Measurements from ENCODE around the gene ARSJ. TPM values are rescaled to one million over a fixed set of nuclear protein-coding genes. Genes with fewer than 3 reads are reported as not detected.
A peak's percentile ranks its signal among the peaks of the same experiment; 100 is the strongest.

ARSJ gene
- total RNA-seq, result 3.1 to 3.8 TPM (median 3.3 TPM) in 3 replicates

DNA sequence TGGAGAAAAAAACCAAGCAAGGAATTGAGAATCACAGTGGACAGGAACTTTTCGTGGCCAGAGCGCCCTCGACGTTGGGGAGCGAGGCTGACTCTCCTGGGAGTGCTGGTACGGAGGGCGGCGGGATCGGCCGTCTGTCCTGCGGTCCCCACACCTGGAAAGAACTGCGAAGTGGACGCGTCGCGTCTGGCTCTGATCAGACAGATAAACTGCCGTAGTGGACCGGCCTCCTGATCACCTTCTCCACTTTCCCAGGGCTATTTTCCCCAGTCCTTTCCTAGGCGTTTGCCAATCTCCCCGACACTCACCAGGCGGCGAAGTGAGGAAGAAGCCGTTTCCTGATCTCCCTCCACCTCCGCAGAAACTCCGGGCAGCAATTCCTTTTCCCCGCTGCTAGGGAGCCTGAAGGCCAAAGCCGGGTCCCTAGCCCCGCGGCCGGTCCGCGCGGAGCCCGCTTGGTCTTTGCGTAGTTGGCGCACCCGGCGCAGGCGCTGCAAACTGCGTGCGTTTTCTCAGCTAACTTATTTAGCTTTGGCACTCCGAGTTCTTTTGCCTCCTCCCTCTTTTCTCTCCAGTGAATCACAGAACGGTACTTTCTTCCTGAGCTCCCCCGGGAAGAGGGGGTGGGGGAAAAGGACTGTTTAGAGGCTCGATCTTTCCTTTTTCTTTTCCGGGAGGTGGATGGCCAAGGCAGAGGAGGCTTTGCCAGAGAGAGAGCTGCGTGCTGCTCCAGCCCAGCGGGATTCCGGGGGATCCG is at the start of gene ARSJ:
Gene ARSJ (minus strand): TSS at position 500 of the 757 bp plus-strand sequence. CDS start 813 bp downstream, outside the sequence.
- H3K27ac Mint-ChIP-seq, result peak within 1 kb of the TSS; percentile 82
- peaks cover 2% of the 10 kb centered on the region for H3K36me3 Mint-ChIP-seq
- H3K9me3 Mint-ChIP-seq, result peaks cover 14% of the 10 kb centered on the region
- peaks cover 18% of the 10 kb centered on the region for H3K4me1 Mint-ChIP-seq
- TF ChIP-seq, protein P1, sequence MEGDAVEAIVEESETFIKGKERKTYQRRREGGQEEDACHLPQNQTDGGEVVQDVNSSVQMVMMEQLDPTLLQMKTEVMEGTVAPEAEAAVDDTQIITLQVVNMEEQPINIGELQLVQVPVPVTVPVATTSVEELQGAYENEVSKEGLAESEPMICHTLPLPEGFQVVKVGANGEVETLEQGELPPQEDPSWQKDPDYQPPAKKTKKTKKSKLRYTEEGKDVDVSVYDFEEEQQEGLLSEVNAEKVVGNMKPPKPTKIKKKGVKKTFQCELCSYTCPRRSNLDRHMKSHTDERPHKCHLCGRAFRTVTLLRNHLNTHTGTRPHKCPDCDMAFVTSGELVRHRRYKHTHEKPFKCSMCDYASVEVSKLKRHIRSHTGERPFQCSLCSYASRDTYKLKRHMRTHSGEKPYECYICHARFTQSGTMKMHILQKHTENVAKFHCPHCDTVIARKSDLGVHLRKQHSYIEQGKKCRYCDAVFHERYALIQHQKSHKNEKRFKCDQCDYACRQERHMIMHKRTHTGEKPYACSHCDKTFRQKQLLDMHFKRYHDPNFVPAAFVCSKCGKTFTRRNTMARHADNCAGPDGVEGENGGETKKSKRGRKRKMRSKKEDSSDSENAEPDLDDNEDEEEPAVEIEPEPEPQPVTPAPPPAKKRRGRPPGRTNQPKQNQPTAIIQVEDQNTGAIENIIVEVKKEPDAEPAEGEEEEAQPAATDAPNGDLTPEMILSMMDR (IDR thresholded peaks at IDR 0.05; ENCODE audit: unreplicated experiment), result no peak
- H3K27me3 Mint-ChIP-seq (ENCODE audit: low read depth), result peaks cover 19% of the 10 kb centered on the region
- DNase-seq (ENCODE audit: low spot score in 2 of 2, unreplicated experiment in 2 of 2), result peak; percentile 36 to 73
- H3K4me3 Mint-ChIP-seq, result peak within 1 kb of the TSS; percentile 91

- Mint-ChIP-seq H3K9me3 (no peaks in the 10 kb centered on the region), H3K27ac (no peak overlapping the region), H3K4me3 (no peak overlapping the region), H3K27me3 (ENCODE audit: low read depth) (no peaks in the 10 kb centered on the region), H3K36me3 (no peaks in the 10 kb centered on the region), H3K4me1 (no peaks in the 10 kb centered on the region)
- DNase-seq (ENCODE audit: low spot score in 2 of 2, unreplicated experiment in 2 of 2), result no peak
- TF ChIP-seq, protein P1 (IDR thresholded peaks at IDR 0.05; ENCODE audit: unreplicated experiment), result no peak
Observed at GRCh38 chr4:114028071-114028470, 48.6 kb upstream of the ARSJ start.

GRCh38 chr4:114027596-114027995 is 48.1 kb upstream of the ARSJ start:
- Mint-ChIP-seq H3K4me1 (no peaks in the 10 kb centered on the region), H3K27me3 (ENCODE audit: low read depth) (no peaks in the 10 kb centered on the region)

DNA sequence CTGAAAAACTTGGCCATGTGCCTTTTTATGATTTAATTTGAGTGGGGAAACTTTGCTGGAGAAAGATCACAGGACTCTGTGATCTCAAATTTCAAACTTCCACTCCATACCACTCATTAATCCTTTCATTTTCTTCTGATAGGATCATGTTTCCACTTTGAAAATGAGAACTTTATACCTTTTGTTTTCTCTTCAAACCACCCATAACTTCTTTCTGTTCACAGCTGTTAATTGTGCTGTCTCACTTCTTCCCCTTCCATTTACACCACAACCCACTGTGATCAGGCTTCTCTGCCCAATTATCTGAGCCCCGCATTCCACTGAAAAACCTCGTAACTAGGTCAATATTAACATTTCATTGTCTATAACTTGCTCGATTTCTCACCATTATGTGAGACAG is 47.0 kb upstream of the ARSJ start:
- DNase-seq (ENCODE audit: low spot score in 2 of 2, unreplicated experiment in 2 of 2), result no peak
- no peak overlapping the region for H3K27ac Mint-ChIP-seq
- no peaks in the 10 kb centered on the region for H3K27me3 Mint-ChIP-seq (ENCODE audit: low read depth)
- no peaks in the 10 kb centered on the region for H3K9me3 Mint-ChIP-seq
- no peaks in the 10 kb centered on the region for H3K4me1 Mint-ChIP-seq
- H3K4me3 Mint-ChIP-seq, result no peak overlapping the region
- H3K36me3 Mint-ChIP-seq, result no peaks in the 10 kb centered on the region
- TF ChIP-seq, protein P1 (IDR thresholded peaks at IDR 0.05; ENCODE audit: unreplicated experiment), result no peak

More at GRCh38 chr4:114027596-114027995, 48.1 kb upstream of the ARSJ start:
- H3K9me3 Mint-ChIP-seq, result no peaks in the 10 kb centered on the region
- no peak overlapping the region for H3K4me3 Mint-ChIP-seq
- TF ChIP-seq, protein P1 (IDR thresholded peaks at IDR 0.05; ENCODE audit: unreplicated experiment), result no peak
- no peaks in the 10 kb centered on the region for H3K36me3 Mint-ChIP-seq
- DNase-seq (ENCODE audit: low spot score in 2 of 2, unreplicated experiment in 2 of 2), result no peak
- no peak overlapping the region for H3K27ac Mint-ChIP-seq

GRCh38 chr4:114025176-114025777 is 45.8 kb upstream of the ARSJ start:
- H3K36me3 Mint-ChIP-seq, result no peaks in the 10 kb centered on the region
- H3K27me3 Mint-ChIP-seq (ENCODE audit: low read depth), result no peaks in the 10 kb centered on the region
- H3K27ac Mint-ChIP-seq, result no peak overlapping the region
- no peak for DNase-seq (ENCODE audit: low spot score in 2 of 2, unreplicated experiment in 2 of 2)
- no peaks in the 10 kb centered on the region for H3K4me1 Mint-ChIP-seq
- no peaks in the 10 kb centered on the region for H3K9me3 Mint-ChIP-seq
- TF ChIP-seq, protein P1 (IDR thresholded peaks at IDR 0.05; ENCODE audit: unreplicated experiment), result no peak
- H3K4me3 Mint-ChIP-seq, result no peak overlapping the region

All from mesothelial cell of epicardium (in vitro differentiated cells).